ENCODE measurements around the gene KLK1.
A peak's percentile ranks its signal among the peaks of the same experiment; 100 is the strongest.
"Not testable (repeated sequence)": the region's sequence is repeated elsewhere in the genome, so short reads cannot be mapped to it uniquely, and the experiment has no call there.

KLK1 gene

DNA sequence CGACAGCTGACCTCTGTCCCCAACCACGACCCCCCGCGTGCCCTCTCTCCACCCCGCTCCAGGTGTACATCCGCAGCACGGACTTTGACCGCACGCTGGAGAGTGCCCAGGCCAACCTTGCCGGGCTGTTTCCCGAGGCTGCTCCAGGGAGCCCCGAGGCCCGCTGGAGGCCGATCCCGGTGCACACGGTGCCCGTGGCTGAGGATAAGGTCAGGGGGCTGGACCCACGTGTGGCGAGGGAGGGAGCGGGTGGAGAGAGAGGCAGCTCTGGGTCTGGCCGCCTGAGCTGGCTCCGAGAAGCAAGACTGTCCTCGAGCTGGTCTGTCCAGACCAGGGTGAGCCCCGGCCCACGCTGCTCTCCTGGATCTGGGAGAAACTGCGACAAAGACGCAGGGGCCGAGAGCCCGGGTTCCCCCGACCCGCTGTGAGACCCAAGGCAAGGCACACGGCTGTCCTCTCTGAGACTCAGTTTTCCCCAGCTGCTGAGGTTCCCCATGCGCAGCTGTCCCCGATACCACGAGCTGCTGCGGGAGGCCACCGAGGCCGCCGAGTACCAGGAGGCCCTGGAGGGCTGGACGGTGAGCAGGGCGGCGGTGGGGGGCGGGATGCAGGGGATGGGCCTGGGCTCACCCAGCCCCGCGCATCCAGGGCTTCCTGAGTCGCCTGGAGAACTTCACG is 31.9 kb downstream of the KLK1 start:
- DNase-seq: no peak

DNA sequence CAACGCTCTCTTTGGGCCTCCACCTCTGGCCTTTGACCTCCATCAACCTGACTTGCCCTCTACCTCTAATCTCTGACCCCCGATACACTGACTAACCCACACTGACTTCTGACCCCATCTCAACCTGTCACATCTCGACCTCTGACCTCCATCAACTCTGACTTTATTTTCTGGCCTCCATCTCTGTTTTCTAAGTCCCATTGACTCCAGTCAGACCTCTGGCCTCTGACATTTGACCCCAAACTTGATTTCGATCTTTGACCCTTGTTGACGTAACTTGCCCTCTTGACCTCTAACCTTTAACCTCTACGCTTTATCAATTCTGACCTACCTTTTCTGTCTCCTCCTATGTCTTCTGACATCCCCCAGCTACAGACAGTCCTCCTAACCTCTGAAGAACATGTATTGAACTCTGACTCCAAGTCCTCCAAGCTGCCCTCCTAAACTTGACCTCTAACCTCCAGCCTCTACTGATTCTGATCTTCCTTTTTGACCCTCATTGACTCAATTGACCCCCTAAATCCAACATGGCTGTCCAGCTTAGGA is 32.6 kb downstream of the KLK1 start:
- DNase-seq: no peak

DNA sequence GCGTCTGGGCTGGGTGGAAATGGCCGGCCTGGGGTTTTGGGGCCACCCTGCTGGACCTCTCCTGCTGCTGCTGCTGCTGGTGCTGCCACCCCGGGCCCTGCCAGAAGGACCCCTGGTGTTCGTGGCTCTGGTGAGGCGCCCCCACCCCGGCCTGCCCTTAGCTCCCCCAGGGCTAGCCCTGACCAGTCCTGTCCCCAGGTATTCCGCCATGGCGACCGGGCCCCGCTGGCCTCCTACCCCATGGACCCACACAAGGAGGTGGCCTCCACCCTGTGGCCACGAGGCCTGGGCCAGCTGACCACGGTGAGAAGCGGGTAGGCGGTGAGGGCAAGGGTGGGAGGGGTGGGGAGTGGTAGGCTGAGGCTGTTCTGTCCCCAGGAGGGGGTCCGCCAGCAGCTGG is 33.2 kb downstream of the KLK1 start, which contains the start of gene ACP4:
Gene ACP4, plus strand, starts transcription at position 20 of the 400 bp plus-strand sequence. Its CDS starts 0 bp downstream, at position 20.
- no peak for DNase-seq

DNA sequence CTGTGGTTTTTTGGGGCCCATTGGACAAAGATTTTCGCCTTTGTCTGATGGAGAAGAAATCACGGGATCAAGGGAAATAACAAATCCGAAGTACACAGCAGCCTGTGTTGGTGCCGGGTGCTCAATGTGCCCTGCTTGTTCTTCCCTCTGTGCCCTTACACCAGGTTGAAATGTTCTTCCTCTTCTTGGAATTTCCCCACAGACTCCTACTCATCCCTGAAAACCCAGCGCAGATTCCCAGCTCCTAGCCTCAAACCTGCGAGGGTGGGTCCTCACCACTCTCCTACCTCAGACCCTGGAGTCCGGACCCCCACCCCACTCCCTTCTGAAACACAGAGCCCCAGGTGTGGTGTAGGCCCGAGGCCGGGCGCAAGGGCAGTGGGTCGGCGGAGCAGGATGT is 38.3 kb downstream of the KLK1 start:
- no peak for DNase-seq

DNA sequence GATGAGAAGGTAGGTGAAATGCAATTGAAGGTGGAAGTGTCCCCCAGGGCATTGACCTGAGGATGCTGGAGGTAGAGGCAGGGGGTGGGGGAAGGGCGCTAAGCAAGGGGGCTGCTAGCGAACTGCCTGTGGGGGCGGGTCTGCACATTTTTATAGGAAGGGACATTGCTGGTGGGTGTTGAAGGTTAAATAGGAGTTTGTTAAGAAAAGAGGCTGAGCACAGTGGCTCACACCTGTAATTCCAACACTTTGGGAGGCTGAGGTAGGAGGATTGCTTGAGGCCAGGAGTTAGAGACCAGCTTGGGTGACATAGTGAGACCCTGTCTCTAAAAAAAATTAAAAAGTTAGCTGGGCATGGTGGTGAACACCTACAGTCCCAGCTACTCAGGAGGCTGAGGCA is 38.9 kb downstream of the KLK1 start:
- no peak for DNase-seq

DNA sequence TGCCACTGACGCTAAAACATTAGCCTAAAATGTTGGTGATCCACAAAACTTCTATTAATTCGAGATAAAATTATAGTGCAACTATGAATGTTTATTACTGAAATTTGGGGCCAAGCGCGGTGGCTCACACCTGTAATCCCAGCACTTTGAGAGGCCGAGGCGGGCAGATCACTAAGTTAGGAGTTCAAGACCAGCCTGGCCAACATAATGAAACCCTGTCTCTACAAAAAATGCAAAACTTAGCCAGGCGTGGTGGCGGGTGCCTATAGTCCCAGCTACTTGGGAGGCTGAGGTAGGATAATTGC is 39.8 kb downstream of the KLK1 start:
- not testable (repeated sequence) for DNase-seq

DNA sequence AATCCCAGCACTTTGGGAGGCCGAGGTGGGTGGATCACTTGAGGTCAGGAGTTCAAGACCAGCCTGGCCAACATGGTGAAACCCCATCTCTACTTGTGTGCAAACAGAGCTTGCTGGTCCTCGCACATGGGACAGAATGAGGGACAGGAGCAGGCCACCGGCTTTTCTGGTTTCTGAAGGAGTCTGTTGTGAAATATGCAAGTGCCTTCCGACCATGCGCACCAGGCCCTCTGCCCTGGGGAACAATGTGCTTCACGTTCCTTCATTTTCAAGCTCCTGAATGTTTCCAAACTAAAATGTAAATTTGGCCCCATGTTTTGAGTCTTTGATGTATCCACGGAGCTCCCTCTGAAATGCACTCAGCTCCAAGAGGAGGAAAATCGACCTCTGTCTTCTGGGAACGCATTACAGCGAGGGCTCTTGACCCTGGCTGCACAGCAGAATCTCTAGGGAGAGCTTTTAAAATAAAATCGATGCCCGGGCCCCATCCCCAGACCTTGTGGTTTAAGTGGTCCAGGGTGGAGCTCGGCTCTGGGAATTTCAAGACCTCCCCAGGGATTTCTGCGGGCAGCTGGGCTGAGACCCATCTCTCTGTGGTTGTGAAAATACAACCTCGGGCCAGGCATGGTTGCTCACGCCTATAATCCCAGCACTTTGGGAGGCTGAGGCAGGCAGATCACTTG is 42.7 kb downstream of the KLK1 start:
- no peak for DNase-seq

DNA sequence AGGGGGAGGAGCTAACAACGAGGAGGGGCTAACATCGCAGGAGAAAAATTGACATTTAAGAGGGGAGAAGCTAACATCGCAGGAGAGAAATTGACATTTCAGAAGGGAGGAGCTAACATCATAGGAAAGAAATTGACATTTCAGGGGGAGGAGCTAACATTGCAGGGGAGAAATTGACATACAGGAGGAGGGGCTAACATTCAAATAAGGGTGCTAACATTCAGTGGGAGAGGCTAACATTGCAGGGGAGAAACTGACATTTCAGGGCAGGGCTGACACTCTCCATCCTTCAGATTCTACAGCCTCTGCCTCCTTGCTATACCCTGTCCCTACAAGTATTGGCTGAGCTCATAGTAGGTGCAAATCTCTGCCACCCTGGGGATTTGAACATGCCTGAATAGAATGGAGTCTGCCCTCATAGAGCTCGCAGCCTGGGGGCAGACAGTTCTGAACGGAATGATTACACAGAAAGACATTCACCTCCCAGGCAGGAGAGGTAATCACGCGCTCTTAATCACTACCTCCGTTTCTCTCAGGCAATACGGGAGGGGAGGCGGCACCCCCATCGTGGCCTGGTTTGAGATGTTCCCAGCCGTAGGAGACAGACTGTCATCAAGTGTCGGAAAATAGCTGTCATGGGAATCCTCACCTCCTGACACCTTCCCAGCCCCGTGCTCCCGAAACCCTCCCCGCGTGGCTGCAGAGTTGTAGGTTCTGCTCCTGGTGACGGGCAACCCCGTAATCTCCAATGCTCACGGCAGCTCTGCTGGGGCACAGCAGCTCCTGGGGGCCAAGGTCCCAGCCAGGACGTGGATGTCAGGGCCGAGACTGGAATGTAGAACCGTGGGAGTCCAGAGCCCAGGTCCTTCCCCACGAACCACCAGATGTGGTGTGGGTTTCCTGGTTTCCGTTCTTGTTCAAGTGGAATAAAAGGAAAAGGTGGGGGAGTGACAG is 43.8 kb downstream of the KLK1 start:
- no peak for DNase-seq

DNA sequence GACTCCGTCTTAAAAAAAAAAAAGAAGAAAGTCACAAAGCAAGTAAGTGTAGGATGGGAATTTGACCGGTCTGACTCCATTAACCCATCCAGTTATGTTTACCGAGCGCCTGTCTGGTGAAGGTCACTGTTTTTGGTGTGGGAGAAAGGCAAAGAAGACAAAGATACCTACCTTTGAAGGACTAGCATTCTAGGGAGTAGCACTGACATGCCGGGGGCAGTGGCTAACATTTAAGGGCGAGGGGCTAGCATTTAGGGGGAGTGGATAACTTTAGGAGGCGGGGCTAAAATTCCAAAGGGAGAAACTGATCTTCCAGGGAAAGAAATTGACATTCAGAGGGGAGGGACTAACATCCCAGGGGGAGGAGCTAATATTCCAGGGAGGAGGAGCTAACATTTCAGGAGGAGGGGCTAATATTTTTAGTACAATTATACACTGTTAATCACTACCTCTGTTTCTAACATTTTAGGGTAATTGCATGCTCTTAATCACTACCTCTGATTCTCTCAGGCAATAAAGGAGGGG is 44.6 kb downstream of the KLK1 start:
- DNase-seq: no peak

DNA sequence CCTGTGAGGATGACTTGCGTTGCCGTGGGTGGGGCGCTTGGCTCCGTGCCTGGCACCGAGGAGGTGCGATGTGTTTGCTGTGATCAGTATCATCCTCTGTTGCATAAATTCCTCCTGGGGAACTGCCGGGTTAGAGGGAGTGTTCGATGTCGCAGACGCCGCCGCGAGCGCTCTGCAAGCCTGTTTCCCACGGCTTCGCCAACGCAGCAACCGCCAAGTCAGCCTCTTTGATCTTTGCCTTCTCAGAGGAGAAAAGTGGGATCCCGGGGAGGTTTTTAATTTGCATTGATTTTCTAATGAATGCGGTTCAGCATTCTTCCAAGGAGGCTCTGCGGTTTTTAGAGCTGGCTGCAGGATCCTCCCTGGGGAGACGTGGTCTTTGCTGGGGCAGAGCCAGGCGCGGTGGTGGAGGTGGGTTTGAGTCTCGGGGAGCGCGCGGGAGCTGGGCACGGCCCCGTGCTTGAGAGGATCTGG is 45.7 kb downstream of the KLK1 start:
- peak; percentile 3 for DNase-seq

DNA sequence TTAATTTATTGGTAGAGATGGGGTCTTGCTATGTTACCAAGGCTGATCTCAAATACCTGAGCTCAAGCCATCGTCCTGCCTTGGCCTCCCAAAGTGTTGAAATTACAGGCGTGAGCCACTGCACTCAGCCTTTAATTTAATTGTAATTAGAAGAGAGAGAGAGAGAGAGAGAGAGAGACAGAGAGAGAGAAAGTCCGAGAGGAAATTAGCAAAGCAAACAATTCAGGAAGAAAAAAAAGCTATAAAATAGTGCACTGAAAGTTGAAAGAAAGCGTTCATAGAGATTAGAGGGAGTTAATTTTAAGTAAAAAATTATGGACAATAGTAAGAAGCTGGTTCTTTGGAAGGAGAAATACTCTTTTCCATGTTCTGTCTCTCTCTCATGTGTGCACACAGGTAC is 46.3 kb downstream of the KLK1 start:
- no peak for DNase-seq

DNA sequence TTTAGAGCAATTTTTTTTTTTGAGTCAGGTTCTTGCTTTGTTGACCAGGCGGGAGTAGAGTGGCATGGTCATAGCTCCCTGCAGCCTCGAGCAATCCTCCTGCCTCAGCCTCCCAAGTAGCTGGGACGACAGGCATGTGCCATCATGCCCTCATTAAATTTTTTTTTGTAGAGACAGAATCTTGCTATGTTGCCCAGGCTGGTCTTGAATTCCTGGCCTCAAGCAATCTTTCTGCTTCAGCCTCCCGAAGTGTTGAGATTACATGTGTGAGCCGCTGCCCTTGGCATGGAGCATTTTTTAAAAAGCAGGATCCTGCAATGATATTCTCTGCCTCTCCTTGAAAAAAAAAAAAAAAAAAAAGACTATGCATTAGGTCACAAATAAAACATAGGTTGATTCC is 47.5 kb downstream of the KLK1 start:
- no peak for DNase-seq

DNA sequence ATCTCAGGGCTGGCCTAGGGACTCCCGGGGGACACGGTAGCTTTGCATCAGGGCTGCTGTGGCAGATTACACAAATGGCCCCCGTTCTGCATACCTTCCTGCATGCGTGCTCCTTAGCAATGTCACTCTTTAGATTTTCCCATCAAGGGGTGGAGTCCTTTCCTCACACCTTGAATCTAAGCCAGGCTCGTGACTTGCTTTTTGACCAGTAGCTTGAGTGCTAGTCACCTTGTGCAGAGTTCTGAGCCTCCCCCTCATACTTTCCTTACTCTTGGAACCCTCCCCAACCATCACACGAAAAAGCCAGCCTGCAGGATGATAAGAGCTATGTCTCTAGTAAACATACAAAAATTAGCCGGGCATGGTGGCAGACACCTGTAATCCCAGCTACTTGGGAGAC is 50.1 kb downstream of the KLK1 start:
- DNase-seq: not testable (repeated sequence)

DNA sequence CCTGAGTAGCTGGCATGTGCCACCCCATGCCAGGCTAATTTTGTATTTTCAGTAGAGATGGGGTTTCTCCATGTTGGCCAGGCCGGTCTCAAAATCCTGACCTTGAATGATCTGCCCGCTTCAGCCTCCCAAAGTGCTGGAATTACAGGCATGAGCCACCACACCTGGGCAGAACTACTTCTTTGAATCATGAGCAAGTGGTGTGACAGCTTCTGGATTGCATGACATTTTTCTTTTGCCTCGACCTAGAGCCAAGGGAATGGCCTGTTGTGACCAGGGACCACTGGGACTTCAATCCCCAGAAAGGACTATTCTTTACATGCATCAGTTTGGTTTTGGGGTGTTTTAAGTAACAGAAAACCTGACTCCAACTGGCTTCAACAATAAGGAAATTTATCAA is 50.7 kb downstream of the KLK1 start:
- not testable (repeated sequence) for DNase-seq

DNA sequence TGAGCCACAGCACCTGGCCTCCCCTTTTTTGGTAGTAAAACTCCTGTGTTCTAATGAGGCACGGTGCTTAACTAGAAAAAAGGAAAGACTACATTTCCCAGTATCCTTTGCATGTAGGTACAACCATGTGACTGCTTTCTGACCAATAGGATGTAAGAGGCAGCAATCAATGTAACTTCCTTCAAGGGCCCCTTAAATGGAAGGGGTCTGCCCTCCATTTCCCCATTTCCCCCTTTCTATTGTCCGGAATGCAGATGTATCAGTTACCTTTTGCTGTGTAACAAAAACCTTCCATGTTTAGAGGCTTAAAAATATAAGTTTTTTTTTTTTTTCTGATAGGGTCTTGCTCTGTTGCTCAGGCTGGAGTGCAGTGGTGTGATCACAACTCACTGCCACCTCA is 51.1 kb downstream of the KLK1 start:
- DNase-seq: no peak

DNA sequence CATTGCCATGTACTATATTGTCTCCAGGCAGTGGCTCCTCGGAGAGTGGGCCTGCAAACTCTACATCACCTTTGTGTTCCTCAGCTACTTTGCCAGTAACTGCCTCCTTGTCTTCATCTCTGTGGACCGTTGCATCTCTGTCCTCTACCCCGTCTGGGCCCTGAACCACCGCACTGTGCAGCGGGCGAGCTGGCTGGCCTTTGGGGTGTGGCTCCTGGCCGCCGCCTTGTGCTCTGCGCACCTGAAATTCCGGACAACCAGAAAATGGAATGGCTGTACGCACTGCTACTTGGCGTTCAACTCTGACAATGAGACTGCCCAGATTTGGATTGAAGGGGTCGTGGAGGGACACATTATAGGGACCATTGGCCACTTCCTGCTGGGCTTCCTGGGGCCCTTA is 52.7 kb downstream of the KLK1 start:
- no peak for DNase-seq

DNA sequence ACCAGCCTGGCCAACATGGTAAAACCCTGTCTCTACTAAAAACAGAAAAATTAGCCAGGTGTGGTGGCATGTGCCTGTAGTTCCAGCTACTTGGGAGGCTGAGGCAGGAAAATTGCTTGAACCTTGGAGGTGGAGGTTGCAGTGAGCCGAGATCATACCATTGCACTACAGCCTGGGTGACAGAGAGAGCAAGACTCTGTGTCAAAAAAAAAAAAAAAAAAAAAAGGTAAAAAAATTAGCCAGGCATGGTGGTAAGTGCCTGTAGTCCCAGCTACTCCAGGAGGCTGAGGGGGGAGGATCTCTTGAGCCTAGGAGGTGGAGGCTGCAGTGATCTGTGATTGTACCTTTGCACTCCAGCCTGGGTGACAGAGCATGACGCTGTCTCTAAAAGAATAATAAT is 53.4 kb downstream of the KLK1 start, which contains the start of gene GPR32:
Gene GPR32, plus strand, starts transcription at position 301 of the 400 bp plus-strand sequence. CDS start 137 bp downstream, outside the sequence.
- not testable (repeated sequence) for DNase-seq
